H9 (cell line): Measurements from ENCODE around the gene PAFAH1B2. TPM values are rescaled to one million over a fixed set of nuclear protein-coding genes. Genes with fewer than 3 reads are reported as not detected.

Source experiments
- DNase-seq: peaks from one replicate; pipeline ENCODE4 v3.0.0-alpha.2; 2017
- H2AFZ ChIP-seq: one replicate; pipeline ENCODE4 v1.6.1; 2013; ENCODE audit warnings: mild to moderate bottlenecking, low read length, control low read depth, moderate library complexity
- H2AK5ac ChIP-seq: 2 replicates; pipeline ENCODE4 v1.6.1; 2013; ENCODE audit warnings: low read length, control low read depth, mixed read lengths; ENCODE audit not compliant: insufficient read length
- H2BK120ac ChIP-seq: one replicate; pipeline ENCODE4 v1.6.1; 2013; ENCODE audit warnings: low read depth, mild to moderate bottlenecking, low read length, control low read depth, inconsistent platforms; ENCODE audit not compliant: poor library complexity, severe bottlenecking
- H2BK12ac ChIP-seq: 2 replicates; pipeline ENCODE4 v1.6.1; 2013; ENCODE audit warnings: low read length, control low read depth, mixed read lengths, low read depth; ENCODE audit not compliant: insufficient read length
- H2BK15ac ChIP-seq: 2 replicates; pipeline ENCODE4 v1.6.1; 2013; ENCODE audit warnings: low read depth, low read length, control low read depth
- H2BK20ac ChIP-seq: one replicate; pipeline ENCODE4 v1.6.1; 2013; ENCODE audit warnings: low read depth, mild to moderate bottlenecking, low read length, control low read depth, inconsistent platforms; ENCODE audit not compliant: poor library complexity, severe bottlenecking
- H2BK5ac ChIP-seq: 2 replicates; pipeline ENCODE4 v1.6.1; 2013; ENCODE audit warnings: low read length, control low read depth, mixed read lengths; ENCODE audit not compliant: insufficient read length
- H3K14ac ChIP-seq: 2 replicates; pipeline ENCODE4 v1.6.1; 2013; ENCODE audit warnings: low read length, control low read depth; ENCODE audit not compliant: insufficient read depth
- H3K18ac ChIP-seq: 2 replicates; pipeline ENCODE4 v1.6.1; 2013; ENCODE audit warnings: low read depth, mild to moderate bottlenecking, mixed read lengths, low read length, control low read depth; ENCODE audit not compliant: insufficient read length
- H3K23ac ChIP-seq: 2 replicates; pipeline ENCODE4 v1.6.1; 2013; ENCODE audit warnings: low read length, control low read depth, mixed read lengths, low read depth; ENCODE audit not compliant: insufficient read length
- H3K23me2 ChIP-seq: 2 replicates; pipeline ENCODE4 v1.6.1; 2013; ENCODE audit warnings: low read depth, mild to moderate bottlenecking, mixed read lengths, low read length, control low read depth; ENCODE audit not compliant: insufficient read length, poor library complexity, severe bottlenecking
- H3K27ac ChIP-seq: 2 replicates; pipeline ENCODE4 v1.5.1; 2013; ENCODE audit warnings: low read length, control low read depth, mixed read lengths, low read depth; ENCODE audit not compliant: insufficient read length
- H3K27me3 ChIP-seq: 2 replicates; pipeline ENCODE4 v1.6.1; 2013; ENCODE audit warnings: low read length, control low read depth, inconsistent platforms; ENCODE audit not compliant: insufficient read depth
- H3K4ac ChIP-seq: 2 replicates; pipeline ENCODE4 v1.6.1; 2013; ENCODE audit warnings: low read depth, mild to moderate bottlenecking, control low read depth, inconsistent platforms, low read length, moderate library complexity
- H3K4me1 ChIP-seq: 2 replicates; pipeline ENCODE4 v1.6.1; 2013; ENCODE audit warnings: low read length, control low read depth, inconsistent platforms; ENCODE audit not compliant: insufficient read depth
- H3K4me2 ChIP-seq: 2 replicates; pipeline ENCODE4 v1.6.1; 2013; ENCODE audit warnings: low read length, control low read depth, mixed read lengths; ENCODE audit not compliant: insufficient read length, insufficient read depth
- H3K56ac ChIP-seq: 2 replicates; pipeline ENCODE4 v1.6.1; 2013; ENCODE audit warnings: low read depth, mild to moderate bottlenecking, mixed read lengths, low read length, control low read depth; ENCODE audit not compliant: insufficient read length
- H3K79me1 ChIP-seq: 2 replicates; pipeline ENCODE4 v1.6.1; 2013; ENCODE audit warnings: low read depth, mild to moderate bottlenecking, moderate library complexity, low read length, control low read depth, inconsistent platforms; ENCODE audit not compliant: insufficient read depth, poor library complexity, severe bottlenecking
- H3K79me2 ChIP-seq: 2 replicates; pipeline ENCODE4 v1.6.1; 2013; ENCODE audit warnings: low read length, control low read depth, inconsistent platforms; ENCODE audit not compliant: insufficient read depth
- H3K9ac ChIP-seq: 2 replicates; pipeline ENCODE4 v1.6.1; 2013; ENCODE audit warnings: low read length, control low read depth, mixed read lengths; ENCODE audit not compliant: insufficient read length; ENCODE audit errors: extremely low read depth
- H3K9me3 ChIP-seq: one replicate; pipeline ENCODE4 v1.6.1; 2013; ENCODE audit warnings: low read depth, low read length, inconsistent platforms; ENCODE audit not compliant: control insufficient read depth
- H3T11ph ChIP-seq: one replicate; pipeline ENCODE4 v1.6.1; 2013; ENCODE audit warnings: mild to moderate bottlenecking, low read length, control low read depth, inconsistent platforms
- H4K20me1 ChIP-seq: one replicate; pipeline ENCODE4 v1.6.1; 2013; ENCODE audit not compliant: control insufficient read depth, insufficient read length, insufficient read depth
- H4K5ac ChIP-seq: 2 replicates; pipeline ENCODE4 v1.6.1; 2013; ENCODE audit warnings: low read depth, mild to moderate bottlenecking, mixed read lengths, low read length, control low read depth; ENCODE audit not compliant: insufficient read length
- H4K8ac ChIP-seq: replicated peaks from 2 replicates; pipeline ENCODE4 v1.6.1; 2013; ENCODE audit warnings: low read length, control low read depth, mixed read lengths, low read depth; ENCODE audit not compliant: insufficient read length
- H4K91ac ChIP-seq: 2 replicates; pipeline ENCODE4 v1.6.1; 2013; ENCODE audit warnings: low read depth, mild to moderate bottlenecking, moderate library complexity, mixed read lengths, low read length, control low read depth; ENCODE audit not compliant: insufficient read length
- H3K27ac Mint-ChIP-seq, 3 experiments: 2 replicates in 2 of 3; 3 replicates in 1 of 3; pipeline ENCODE4 v1.8.0; 2020 to 2021; ENCODE audit warnings: mixed read lengths in 3 of 3, mild to moderate bottlenecking in 1 of 3, moderate library complexity in 1 of 3
- H3K27me3 Mint-ChIP-seq: 2 replicates; pipeline ENCODE4 v1.8.0; 2021; ENCODE audit warnings: low read depth, mild to moderate bottlenecking, moderate library complexity, mixed read lengths
- H3K36me3 Mint-ChIP-seq, 3 experiments: 2 replicates in 2 of 3; 3 replicates in 1 of 3; pipeline ENCODE4 v1.8.0; 2020 to 2021; ENCODE audit warnings: low read depth in 3 of 3, mixed read lengths in 3 of 3; ENCODE audit not compliant: insufficient read depth in 1 of 3
- H3K4me1 Mint-ChIP-seq, 2 experiments: 2 replicates each; pipeline ENCODE4 v1.8.0; 2020; ENCODE audit warnings: mixed read lengths in 2 of 2
- H3K4me3 Mint-ChIP-seq, 2 experiments: 2 replicates in 1 of 2; 3 replicates in 1 of 2; pipeline ENCODE4 v1.8.0; 2020 to 2021; ENCODE audit warnings: mild to moderate bottlenecking in 2 of 2, mixed read lengths in 2 of 2, moderate library complexity in 1 of 2
- H3K9me3 Mint-ChIP-seq, 2 experiments: 2 replicates in 1 of 2; 3 replicates in 1 of 2; pipeline ENCODE4 v1.8.0; 2020; ENCODE audit warnings: mild to moderate bottlenecking in 2 of 2, mixed read lengths in 2 of 2, moderate library complexity in 1 of 2
- CTCF ChIP-seq: fragments of 200-600 bp; sonication (generic); conservative IDR thresholded peaks from 3 replicates; pipeline ENCODE4 v1.8.0; 2021; ENCODE audit warnings: antibody characterized with exemption, mild to moderate bottlenecking
- WGBS: extraction: QIAGEN DNeasy Blood & Tissue Kit; methylation state at CpG from one replicate; pipeline ENCODE4 v1.1.7; 2013; ENCODE audit warnings: missing lambda C conversion rate, low lambda C conversion rate, mixed read lengths; ENCODE audit not compliant: insufficient read length; ENCODE audit errors: extremely low coverage; 5-methylcytosine and 5-hydroxymethylcytosine counted together
- total RNA-seq: library from RNA; stranded (reverse); gene quantifications from 2 replicates; pipeline ENCODE4 v1.2.1, GENCODE V29; 2021

The PAFAH1B2 gene
- total RNA-seq, 1 experiment from 2014 or later = 161 TPM

GRCh38 chr11:117185736-117186430 is 41.8 kb downstream of the PAFAH1B2 start:
- no peak for TF ChIP-seq CTCF

More at GRCh38 chr11:117185736-117186430, 41.8 kb downstream of the PAFAH1B2 start:
- DNase-seq = no peak
- Mint-ChIP-seq H3K27me3 (peaks cover 3% of the 10 kb centered on the region; the same call in 1 of the 2 replicates), H3K4me3 (no peak overlapping the region), H3K9me3 (no peaks in the 10 kb centered on the region), H3K36me3 (peaks cover 3 to 37% (median 24%) of the 10 kb centered on the region in 3 experiments; a peak in 6 of 7 replicates), H3K4me1 (peaks cover 3 to 4% of the 10 kb centered on the region in 2 experiments), H3K27ac (no peak overlapping the region; a peak in 2 of 7 replicates)
- H4K20me1 ChIP-seq = no peaks in the 10 kb centered on the region
- no peaks in the 10 kb centered on the region for H3K79me1 ChIP-seq
- H2BK20ac ChIP-seq = no peak overlapping the region
- no peaks in the 10 kb centered on the region for H3K9me3 ChIP-seq
- no peak overlapping the region for H4K8ac ChIP-seq
- H2BK15ac ChIP-seq = no peak overlapping the region
- no CpG with 5 or more reads among the region's 5 CpGs for WGBS
- no peaks in the 10 kb centered on the region for H3K79me2 ChIP-seq
- H3K27ac ChIP-seq = no peak overlapping the region
- H3K18ac ChIP-seq = no peak overlapping the region
- no peak overlapping the region for H3T11ph ChIP-seq
- H3K23me2 ChIP-seq = no peaks in the 10 kb centered on the region
- H3K56ac ChIP-seq = no peak overlapping the region
- H4K91ac ChIP-seq = no peak overlapping the region
- no peak overlapping the region for H3K4ac ChIP-seq
- H4K5ac ChIP-seq = no peak overlapping the region
- H3K27me3 ChIP-seq = no peaks in the 10 kb centered on the region
- H2BK5ac ChIP-seq = no peak overlapping the region
- no peak overlapping the region for H3K4me2 ChIP-seq
- no peak overlapping the region for H2BK120ac ChIP-seq
- no peak overlapping the region for H2BK12ac ChIP-seq
- H3K4me1 ChIP-seq = no peaks in the 10 kb centered on the region
- no peak overlapping the region for H3K14ac ChIP-seq
- H2AK5ac ChIP-seq = no peak overlapping the region
- H3K9ac ChIP-seq = no peak overlapping the region
- no peak overlapping the region for H3K23ac ChIP-seq
- no peak overlapping the region for H2AFZ ChIP-seq
